PC-9 (cell line): ENCODE measurements around the gene KLRF1.

Experiments used
- EZH2 ChIP-seq: fragments of 200-600 bp; sonication (generic); IDR thresholded peaks from 2 replicates; pipeline ENCODE4 v1.8.0; 2017; ENCODE audit warnings: antibody characterized with exemption, low read depth
- TF ChIP-seq, protein P1 (sequence below): fragments of 200-600 bp; sonication (generic); conservative IDR thresholded peaks from 2 replicates; pipeline ENCODE4 v1.6.1; 2017; ENCODE audit warnings: mixed run types, antibody characterized with exemption, mild to moderate bottlenecking, moderate library complexity

DNA sequence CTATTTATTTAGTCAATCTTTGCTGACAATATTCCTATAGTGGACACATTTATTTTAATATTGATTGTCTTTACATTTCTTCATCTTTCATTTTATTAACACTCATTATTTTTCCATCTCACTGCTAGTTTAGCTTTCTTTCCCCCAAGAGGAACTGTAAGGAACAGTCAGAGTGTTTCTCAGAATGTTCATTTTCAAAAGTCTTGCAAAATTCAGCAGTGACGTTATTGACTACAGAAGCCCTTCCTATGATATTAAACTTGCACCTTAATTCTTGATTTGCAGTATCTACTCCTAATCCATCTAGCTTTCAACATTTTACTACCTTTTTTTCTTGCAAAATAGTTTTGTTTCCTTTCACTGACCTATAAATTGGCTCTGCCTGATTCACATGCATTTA lies 28.9 kb downstream of the KLRF1 start:
- TF ChIP-seq, protein P1, sequence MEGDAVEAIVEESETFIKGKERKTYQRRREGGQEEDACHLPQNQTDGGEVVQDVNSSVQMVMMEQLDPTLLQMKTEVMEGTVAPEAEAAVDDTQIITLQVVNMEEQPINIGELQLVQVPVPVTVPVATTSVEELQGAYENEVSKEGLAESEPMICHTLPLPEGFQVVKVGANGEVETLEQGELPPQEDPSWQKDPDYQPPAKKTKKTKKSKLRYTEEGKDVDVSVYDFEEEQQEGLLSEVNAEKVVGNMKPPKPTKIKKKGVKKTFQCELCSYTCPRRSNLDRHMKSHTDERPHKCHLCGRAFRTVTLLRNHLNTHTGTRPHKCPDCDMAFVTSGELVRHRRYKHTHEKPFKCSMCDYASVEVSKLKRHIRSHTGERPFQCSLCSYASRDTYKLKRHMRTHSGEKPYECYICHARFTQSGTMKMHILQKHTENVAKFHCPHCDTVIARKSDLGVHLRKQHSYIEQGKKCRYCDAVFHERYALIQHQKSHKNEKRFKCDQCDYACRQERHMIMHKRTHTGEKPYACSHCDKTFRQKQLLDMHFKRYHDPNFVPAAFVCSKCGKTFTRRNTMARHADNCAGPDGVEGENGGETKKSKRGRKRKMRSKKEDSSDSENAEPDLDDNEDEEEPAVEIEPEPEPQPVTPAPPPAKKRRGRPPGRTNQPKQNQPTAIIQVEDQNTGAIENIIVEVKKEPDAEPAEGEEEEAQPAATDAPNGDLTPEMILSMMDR: no peak
- no peak for TF ChIP-seq EZH2
